Activated CD4-positive, alpha-beta T cell treated with anti-CD3 and anti-CD28 coated beads, Interleukin-2, amount 10 ng/mL, durations not matched to agents 7 days and 5 days (primary cell): ENCODE results near the gene EIF4EBP3. TPM values are rescaled to one million over a fixed set of nuclear protein-coding genes. Genes with fewer than 3 reads are reported as not detected.

ENCODE experiments used
- CTCF ChIA-PET: fragments of 350-600 bp; sonication (Branson Sonifier 250); formaldehyde crosslinking; loops from one replicate; lab custom pipeline; 2021; ENCODE audit warnings: antibody characterized with exemption; lab: Charles Lee
- POLR2A ChIA-PET: fragments of 350-600 bp; sonication (Branson Sonifier 250); formaldehyde crosslinking; loops from one replicate; lab custom pipeline; 2021; ENCODE audit warnings: antibody characterized with exemption; lab: Charles Lee
- DNase-seq: peaks from one replicate; pipeline ENCODE4 v3.0.0-alpha.2; 2020
- H3K27ac Mint-ChIP-seq: one replicate; pipeline ENCODE4 v1.8.0; 2021; ENCODE audit warnings: mild to moderate bottlenecking, moderate library complexity, mixed read lengths
- H3K27me3 Mint-ChIP-seq: one replicate; pipeline ENCODE4 v1.8.0; 2021; ENCODE audit warnings: mixed read lengths
- H3K36me3 Mint-ChIP-seq: one replicate; pipeline ENCODE4 v1.8.0; 2021; ENCODE audit warnings: low read depth, mixed read lengths
- H3K4me1 Mint-ChIP-seq: one replicate; pipeline ENCODE4 v1.8.0; 2021; ENCODE audit warnings: mixed read lengths
- H3K4me3 Mint-ChIP-seq: one replicate; pipeline ENCODE4 v1.8.0; 2021; ENCODE audit warnings: mild to moderate bottlenecking, moderate library complexity, mixed read lengths
- H3K9me3 Mint-ChIP-seq: one replicate; pipeline ENCODE4 v1.8.0; 2021; ENCODE audit warnings: mixed read lengths
- total RNA-seq, 2 experiments: library from RNA; stranded (reverse); gene quantifications; one replicate each; pipeline ENCODE4 v1.2.3, GENCODE V29; 2021

EIF4EBP3 gene
- total RNA-seq: 1 to 10 TPM; 9.5 to 9.7 TPM

DNA sequence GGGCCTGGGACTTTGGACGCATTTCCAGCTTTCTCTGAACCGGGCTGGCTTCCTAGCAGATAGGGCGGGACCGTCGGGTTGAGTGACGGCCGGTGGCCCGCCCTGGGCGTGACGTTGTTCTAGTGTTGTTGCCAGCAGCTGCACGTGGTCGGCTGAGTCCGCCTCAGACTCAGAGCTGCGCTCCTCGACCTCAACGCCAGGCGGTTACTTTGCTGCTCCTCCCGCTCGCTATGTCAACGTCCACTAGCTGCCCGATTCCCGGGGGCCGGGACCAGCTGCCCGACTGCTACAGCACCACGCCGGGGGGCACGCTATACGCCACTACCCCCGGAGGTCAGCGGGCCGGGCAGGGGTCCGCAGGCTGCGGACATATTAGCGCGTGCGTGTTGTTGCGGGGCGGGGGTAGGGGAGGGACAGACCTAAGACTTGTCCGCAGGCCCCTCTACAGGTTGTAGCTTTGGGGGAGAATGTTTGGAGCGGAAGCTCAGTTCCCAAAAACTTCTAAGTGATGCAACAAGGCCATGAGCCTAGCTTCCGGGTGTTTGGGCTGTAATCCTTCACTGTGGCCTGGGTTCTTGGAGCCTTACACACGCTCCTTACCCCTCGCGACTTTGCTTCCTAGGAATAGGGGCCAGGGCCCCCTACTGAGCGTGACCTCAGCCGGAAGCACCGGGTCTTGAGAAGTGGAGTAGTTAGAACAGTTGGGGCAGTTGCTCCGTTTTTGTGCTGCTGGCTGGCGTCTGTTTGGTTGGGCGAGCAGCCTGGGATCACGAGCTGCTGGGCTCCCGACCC, at the start of gene EIF4EBP3:
Gene EIF4EBP3, plus strand, starts transcription at position 155 of the 792 bp plus-strand sequence. Its CDS starts 76 bp downstream, at position 231.
- Mint-ChIP-seq H3K27me3 (no peaks in the 10 kb centered on the region), H3K36me3 (peaks cover 39% of the 10 kb centered on the region), H3K9me3 (no peaks in the 10 kb centered on the region), H3K27ac (peak within 1 kb of the TSS; percentile 97), H3K4me1 (peaks cover 45% of the 10 kb centered on the region), H3K4me3 (peak within 1 kb of the TSS; percentile 77)
- ChIA-PET CTCF (interaction anchor here (0.7 to 3.2 kb wide), 21 partner anchors 9 to 164 kb away, joined by 3 to 19 read pairs (median 4); partner anchors contain the start of genes APBB3, SLC35A4, SRA1 and WDR55), POLR2A (interaction anchor here (0.5 to 0.7 kb wide), 3 partner anchors 86 to 147 kb away, joined by 3 to 4 read pairs (median 3); no protein-coding TSS in a partner anchor)
- peak; percentile 90 for DNase-seq

DNA sequence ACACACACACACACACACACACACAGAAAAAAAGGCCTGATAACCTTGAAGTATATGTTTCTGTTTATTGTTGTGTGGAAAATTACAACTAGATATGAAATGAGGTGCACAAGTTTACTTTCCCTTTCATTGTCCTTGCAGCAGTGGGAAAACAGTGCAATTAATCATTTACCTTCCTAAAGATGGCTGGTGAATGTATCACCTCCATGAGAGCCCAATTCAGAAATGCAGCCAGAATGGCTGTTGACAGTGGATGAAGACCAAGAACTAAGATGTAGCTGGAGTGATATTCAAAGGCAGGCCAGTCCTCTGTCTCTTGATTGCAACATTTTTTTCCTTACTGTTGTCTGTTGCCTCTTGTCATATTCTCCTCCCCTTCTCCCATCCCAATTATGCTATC, 49.6 kb upstream of the EIF4EBP3 start:
- Mint-ChIP-seq H3K27ac (no peak overlapping the region), H3K9me3 (no peaks in the 10 kb centered on the region)

DNA sequence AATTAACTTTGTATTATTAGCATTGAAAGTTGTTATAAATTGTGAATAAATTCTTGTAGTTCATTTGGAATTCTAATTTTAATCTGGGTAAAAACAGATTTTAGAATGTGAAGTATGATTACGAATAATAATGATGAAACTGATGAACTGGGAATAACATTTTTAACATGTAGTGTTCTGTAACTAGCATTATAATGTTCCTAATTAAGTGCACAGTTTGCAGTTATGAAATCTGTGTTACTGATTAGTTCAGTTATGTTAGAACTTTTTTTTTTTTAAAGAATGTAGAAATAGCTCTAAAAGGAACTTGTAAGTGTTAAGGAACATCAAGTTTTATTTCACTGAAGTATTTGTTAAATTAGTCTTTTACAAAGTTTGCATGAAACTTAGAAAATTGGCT, 48.9 kb upstream of the EIF4EBP3 start:
- no peaks in the 10 kb centered on the region for H3K9me3 Mint-ChIP-seq
- ChIA-PET POLR2A (interaction anchor here (0.6 kb wide), 1 partner anchor 59 kb away, joined by 8 read pairs; no protein-coding TSS in a partner anchor), CTCF (no interaction called here)
- DNase-seq: no peak
- H3K27ac Mint-ChIP-seq: no peak overlapping the region
- H3K36me3 Mint-ChIP-seq: peaks cover 20% of the 10 kb centered on the region
- H3K4me3 Mint-ChIP-seq: no peak overlapping the region
- H3K4me1 Mint-ChIP-seq: peaks cover 6% of the 10 kb centered on the region
- H3K27me3 Mint-ChIP-seq: no peaks in the 10 kb centered on the region

More for the DNA sequence above, 49.6 kb upstream of the EIF4EBP3 start:
- H3K4me3 Mint-ChIP-seq: no peak overlapping the region
- DNase-seq: no peak
- H3K36me3 Mint-ChIP-seq: peaks cover 21% of the 10 kb centered on the region
- POLR2A ChIA-PET: interaction anchor here (0.6 kb wide), 1 partner anchor 58 kb away, joined by 8 read pairs; no protein-coding TSS in a partner anchor
- CTCF ChIA-PET: no interaction called here
- peaks cover 6% of the 10 kb centered on the region for H3K4me1 Mint-ChIP-seq
- no peaks in the 10 kb centered on the region for H3K27me3 Mint-ChIP-seq

DNA sequence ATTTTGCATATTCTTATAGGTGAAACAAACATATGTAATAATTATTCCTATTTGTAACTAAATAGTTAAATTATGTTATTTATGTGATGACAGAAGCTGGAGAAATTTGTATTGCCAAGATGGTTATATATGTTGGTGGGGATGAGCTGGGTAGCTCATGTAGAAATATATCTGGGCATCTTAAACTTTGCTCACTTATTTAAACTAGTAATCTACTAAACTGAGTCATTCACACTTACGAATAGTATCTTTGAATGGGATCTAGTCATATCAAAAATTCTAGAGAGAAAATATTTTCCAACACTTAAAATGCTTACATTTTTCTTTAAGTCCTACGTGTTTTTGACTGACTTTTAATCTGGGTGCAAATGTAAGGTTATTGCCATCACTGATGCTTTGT, 44.6 kb upstream of the EIF4EBP3 start:
- no peak for DNase-seq
- ChIA-PET CTCF (no interaction called here), POLR2A (no interaction called here)
- Mint-ChIP-seq H3K27me3 (no peaks in the 10 kb centered on the region), H3K27ac (no peak overlapping the region), H3K4me3 (no peak overlapping the region), H3K36me3 (peaks cover 20% of the 10 kb centered on the region), H3K9me3 (no peaks in the 10 kb centered on the region), H3K4me1 (peaks cover 4% of the 10 kb centered on the region)

DNA sequence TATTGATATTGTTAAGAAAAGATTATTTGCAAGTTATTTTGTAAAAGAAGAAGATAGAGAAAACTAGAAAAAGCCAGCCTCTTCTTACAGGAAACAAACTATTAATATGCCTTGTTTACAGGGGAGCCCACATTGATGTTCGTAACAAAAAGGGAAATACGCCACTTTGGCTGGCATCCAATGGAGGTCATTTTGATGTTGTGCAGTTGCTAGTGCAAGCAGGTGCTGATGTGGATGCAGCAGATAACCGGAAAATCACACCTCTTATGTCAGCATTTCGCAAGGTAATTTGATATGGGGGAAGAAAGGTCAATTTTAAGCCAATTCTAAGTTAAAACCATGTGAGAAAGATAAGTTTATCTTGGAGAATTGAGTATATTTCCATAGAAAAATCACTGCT, 37.6 kb upstream of the EIF4EBP3 start:
- H3K4me1 Mint-ChIP-seq: no peaks in the 10 kb centered on the region
- no peak for DNase-seq
- H3K27ac Mint-ChIP-seq: no peak overlapping the region
- no peak overlapping the region for H3K4me3 Mint-ChIP-seq
- no peaks in the 10 kb centered on the region for H3K9me3 Mint-ChIP-seq
- POLR2A ChIA-PET: no interaction called here
- peaks cover 56% of the 10 kb centered on the region for H3K36me3 Mint-ChIP-seq
- no peaks in the 10 kb centered on the region for H3K27me3 Mint-ChIP-seq
- CTCF ChIA-PET: no interaction called here

DNA sequence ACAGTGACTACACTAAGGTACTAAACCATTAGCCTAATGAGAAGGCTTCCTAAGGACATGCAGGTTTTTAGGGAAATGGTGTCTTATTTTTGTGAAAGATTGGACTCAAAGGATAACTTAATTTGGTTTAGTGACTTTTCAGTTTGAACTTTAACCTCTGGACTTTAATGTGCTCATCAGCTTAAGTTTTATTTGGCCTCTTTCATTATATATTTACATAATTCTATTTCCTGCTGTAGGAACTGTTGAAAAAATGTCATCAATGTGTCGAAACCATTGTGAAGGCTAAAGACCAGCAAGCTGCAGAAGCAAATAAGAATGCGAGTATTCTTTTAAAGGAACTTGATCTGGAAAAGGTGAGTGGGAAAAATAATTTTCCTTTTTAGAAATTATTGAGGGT, 34.3 kb upstream of the EIF4EBP3 start:
- Mint-ChIP-seq H3K4me3 (no peak overlapping the region), H3K4me1 (no peaks in the 10 kb centered on the region), H3K27me3 (no peaks in the 10 kb centered on the region), H3K36me3 (peaks cover 56% of the 10 kb centered on the region), H3K9me3 (no peaks in the 10 kb centered on the region), H3K27ac (no peak overlapping the region)
- DNase-seq: no peak
- POLR2A ChIA-PET: no interaction called here
- CTCF ChIA-PET: interaction anchor here (1.0 to 1.6 kb wide), 2 partner anchors 9 to 111 kb away, joined by 3 to 8 read pairs; no protein-coding TSS in a partner anchor

DNA sequence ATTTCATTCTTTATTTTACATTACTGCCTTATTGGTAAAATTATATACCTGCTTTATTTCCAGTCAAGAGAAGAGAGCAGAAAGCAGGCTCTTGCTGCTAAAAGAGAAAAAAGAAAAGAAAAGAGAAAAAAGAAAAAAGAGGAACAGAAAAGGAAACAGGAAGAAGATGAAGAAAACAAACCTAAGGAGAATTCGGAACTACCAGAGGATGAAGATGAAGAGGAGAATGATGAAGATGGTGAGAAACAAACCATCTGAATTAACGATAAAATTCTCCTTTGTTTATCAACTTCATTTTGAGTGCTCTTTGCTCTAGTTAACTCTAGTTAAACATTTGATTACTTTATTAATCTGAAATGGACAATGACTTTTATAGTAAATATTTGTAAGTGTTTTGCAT, 23.5 kb upstream of the EIF4EBP3 start:
- Mint-ChIP-seq H3K27me3 (no peaks in the 10 kb centered on the region), H3K4me1 (no peaks in the 10 kb centered on the region), H3K4me3 (no peak overlapping the region), H3K36me3 (peaks cover 37% of the 10 kb centered on the region), H3K27ac (peak overlapping the region; percentile 19), H3K9me3 (peaks cover 3% of the 10 kb centered on the region)
- POLR2A ChIA-PET: no interaction called here
- DNase-seq: no peak
- CTCF ChIA-PET: no interaction called here

DNA sequence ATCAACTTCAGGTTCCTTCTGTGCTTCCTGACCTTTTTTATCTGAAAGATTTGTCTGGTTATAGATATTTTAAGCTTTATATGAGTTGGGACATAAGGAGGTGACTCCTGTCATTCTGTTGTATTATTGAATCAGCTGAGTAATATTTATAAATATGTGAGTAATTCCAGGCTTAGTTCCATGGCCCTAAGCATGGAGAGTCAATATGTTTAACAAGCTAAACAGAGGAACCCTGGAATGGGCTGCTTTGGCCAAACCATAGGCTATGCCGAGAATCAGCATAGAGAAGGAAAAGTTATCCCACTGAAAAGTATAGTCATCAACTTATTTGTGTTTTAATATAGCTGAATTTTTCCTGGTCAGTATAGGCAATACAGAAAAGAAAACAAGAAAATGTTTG, 7.2 kb upstream of the EIF4EBP3 start:
- POLR2A ChIA-PET: no interaction called here

DNA sequence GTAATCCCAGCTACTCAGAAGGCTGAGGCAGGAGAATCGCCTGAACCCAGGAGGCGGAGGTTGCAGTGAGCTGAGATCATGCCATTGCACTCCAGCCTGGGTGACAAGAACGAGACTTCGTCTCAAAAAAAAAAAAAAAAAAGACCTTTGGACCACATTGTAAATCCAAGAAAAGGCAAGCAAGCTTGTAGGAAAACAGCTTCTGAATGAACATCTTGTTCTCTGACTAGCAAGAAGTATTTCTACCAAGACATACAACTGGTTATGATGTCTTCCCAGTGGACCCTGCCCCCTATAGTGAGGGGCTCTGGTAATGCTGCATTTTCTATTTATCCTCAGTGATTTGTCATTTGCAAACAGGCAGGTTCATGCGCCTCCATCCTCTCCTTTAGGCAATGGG, 4.5 kb upstream of the EIF4EBP3 start:
- Mint-ChIP-seq H3K27ac (no peak overlapping the region), H3K9me3 (no peaks in the 10 kb centered on the region), H3K4me1 (peaks cover 10% of the 10 kb centered on the region), H3K27me3 (no peaks in the 10 kb centered on the region), H3K4me3 (no peak overlapping the region), H3K36me3 (peaks cover 39% of the 10 kb centered on the region)
- ChIA-PET POLR2A (no interaction called here), CTCF (interaction anchor here (0.6 to 0.8 kb wide), 4 partner anchors 17 to 492 kb away, joined by 3 to 5 read pairs (median 3); no protein-coding TSS in a partner anchor)
- no peak for DNase-seq

More for the DNA sequence above, 7.2 kb upstream of the EIF4EBP3 start:
- Mint-ChIP-seq H3K4me3 (no peak overlapping the region), H3K36me3 (peaks cover 49% of the 10 kb centered on the region), H3K4me1 (no peaks in the 10 kb centered on the region), H3K9me3 (no peaks in the 10 kb centered on the region), H3K27me3 (no peaks in the 10 kb centered on the region), H3K27ac (no peak overlapping the region)
- CTCF ChIA-PET: interaction anchor here (0.8 kb wide), 1 partner anchor 167 kb away, joined by 4 read pairs; no protein-coding TSS in a partner anchor
- no peak for DNase-seq

DNA sequence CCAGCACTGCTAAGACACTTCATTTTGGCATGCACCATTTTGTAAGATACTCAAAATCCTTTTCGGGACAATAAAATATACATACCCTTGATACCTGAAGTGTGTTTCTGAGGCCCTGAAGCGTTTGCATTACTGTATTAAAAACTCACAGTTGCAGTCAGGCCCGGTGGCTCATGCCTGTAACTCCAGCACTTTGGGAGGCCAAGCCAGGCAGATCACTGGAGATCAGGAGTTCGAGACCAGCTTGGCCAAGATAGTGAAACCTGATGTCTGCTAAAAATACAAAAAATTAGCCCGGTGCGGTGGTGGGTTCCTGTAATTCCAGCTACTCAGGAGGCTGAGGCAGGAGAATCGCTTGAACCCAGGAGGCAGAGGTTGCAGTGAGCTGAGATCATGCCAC, 2.5 kb upstream of the EIF4EBP3 start:
- H3K36me3 Mint-ChIP-seq: peaks cover 40% of the 10 kb centered on the region
- DNase-seq: no peak
- H3K4me1 Mint-ChIP-seq: peaks cover 30% of the 10 kb centered on the region
- H3K9me3 Mint-ChIP-seq: no peaks in the 10 kb centered on the region
- no peak overlapping the region for H3K27ac Mint-ChIP-seq
- no peak overlapping the region for H3K4me3 Mint-ChIP-seq
- ChIA-PET POLR2A (no interaction called here), CTCF (interaction anchor here (1.0 to 1.7 kb wide), 2 partner anchors 8 to 10 kb away, joined by 3 to 5 read pairs; no protein-coding TSS in a partner anchor)
- H3K27me3 Mint-ChIP-seq: no peaks in the 10 kb centered on the region

DNA sequence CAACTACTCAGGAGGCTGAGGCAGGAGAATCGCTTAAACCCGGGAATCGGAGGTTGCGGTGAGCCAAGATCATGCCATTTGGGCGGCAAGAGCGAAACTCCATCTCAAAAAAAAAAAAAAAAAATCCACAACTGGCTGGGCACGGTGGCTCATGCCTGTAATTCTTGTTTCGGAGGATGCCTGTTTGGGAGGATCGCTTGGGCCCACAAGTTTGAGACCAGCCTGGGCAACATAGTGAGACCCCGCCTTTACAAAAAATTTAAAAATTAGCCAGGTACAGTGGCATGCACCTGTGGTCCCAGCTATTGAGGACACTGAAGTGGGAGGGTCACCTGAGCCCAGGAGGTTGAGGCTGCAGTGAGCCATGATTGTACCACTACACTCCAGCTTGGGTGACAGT, 1.9 kb upstream of the EIF4EBP3 start:
- no peak for DNase-seq
- ChIA-PET CTCF (interaction anchor here (0.7 to 2.6 kb wide), 3 partner anchors 11 to 96 kb away, joined by 5 to 13 read pairs (median 5); no protein-coding TSS in a partner anchor), POLR2A (no interaction called here)
- peaks cover 37% of the 10 kb centered on the region for H3K4me1 Mint-ChIP-seq
- H3K4me3 Mint-ChIP-seq: no peak overlapping the region
- H3K27me3 Mint-ChIP-seq: no peaks in the 10 kb centered on the region
- no peak overlapping the region for H3K27ac Mint-ChIP-seq
- H3K9me3 Mint-ChIP-seq: no peaks in the 10 kb centered on the region
- H3K36me3 Mint-ChIP-seq: peaks cover 42% of the 10 kb centered on the region

DNA sequence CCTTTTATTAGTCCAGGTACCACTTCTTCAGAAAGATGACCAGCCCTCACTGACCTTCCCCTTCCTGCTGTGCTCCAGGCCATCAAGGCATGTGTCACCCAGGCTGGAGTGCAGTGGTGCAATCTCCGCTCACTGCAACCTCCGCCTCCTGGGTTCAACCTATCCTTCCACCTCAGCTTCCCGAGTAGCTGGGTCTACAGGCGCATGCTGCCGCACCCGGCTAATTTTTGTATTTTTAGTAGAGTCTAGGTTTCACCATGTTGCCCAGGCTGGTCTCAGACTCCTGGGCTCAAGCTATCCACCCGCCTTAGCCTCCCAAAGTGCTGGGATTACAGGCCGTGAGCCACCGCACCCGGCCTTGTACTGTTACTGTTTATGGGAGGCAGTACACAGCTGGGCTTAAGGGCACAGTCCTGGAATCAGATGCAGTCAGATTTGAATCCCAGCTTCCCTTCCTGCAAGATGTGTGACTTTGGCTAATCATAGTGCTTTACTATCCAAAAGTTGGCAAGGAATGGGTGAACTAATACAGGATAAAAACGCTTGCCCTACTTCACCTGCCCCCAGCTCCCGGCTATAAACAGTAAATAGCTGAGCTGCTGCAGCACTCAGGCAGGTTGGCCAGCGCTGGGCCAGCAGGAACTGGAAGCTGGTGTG, 483 bp upstream of the EIF4EBP3 start:
- CTCF ChIA-PET: interaction anchor here (0.7 to 3.2 kb wide), 18 partner anchors 9 to 1108 kb away, joined by 3 to 19 read pairs (median 5); partner anchors contain the start of genes APBB3, SLC35A4, SRA1 and WDR55
- H3K27ac Mint-ChIP-seq: peak overlapping the region; percentile 97
- H3K36me3 Mint-ChIP-seq: peaks cover 42% of the 10 kb centered on the region
- peak overlapping the region; percentile 77 for H3K4me3 Mint-ChIP-seq
- no peaks in the 10 kb centered on the region for H3K27me3 Mint-ChIP-seq
- POLR2A ChIA-PET: no interaction called here
- no peak for DNase-seq
- peaks cover 44% of the 10 kb centered on the region for H3K4me1 Mint-ChIP-seq
- H3K9me3 Mint-ChIP-seq: no peaks in the 10 kb centered on the region
